GM21526 (cell line): ENCODE measurements around the gene AFF3.
"Not testable (repeated sequence)": the region's sequence is repeated elsewhere in the genome, so short reads cannot be mapped to it uniquely, and the experiment has no call there.

Experiments used
- ATAC-seq: cut with Tn5 transposase; IDR thresholded peaks from one replicate; pipeline ENCODE4 v1.9.1; 2021; ENCODE audit warnings: moderate library complexity; ENCODE audit not compliant: unreplicated experiment, low FRiP score

The AFF3 gene

GRCh38 chr2:100107906-100108647 is 34.3 kb downstream of the AFF3 start:
- no peak for ATAC-seq

- ATAC-seq: no peak
These were observed 35.0 kb downstream of the AFF3 start for GRCh38 chr2:100107440-100107839.

- no peak for ATAC-seq
These were observed 35.9 kb downstream of the AFF3 start for GRCh38 chr2:100106460-100106859.

GRCh38 chr2:100105678-100106054 is 36.7 kb downstream of the AFF3 start:
- ATAC-seq: no peak

- no peak for ATAC-seq
These were observed 37.4 kb downstream of the AFF3 start for GRCh38 chr2:100104718-100105677.

- ATAC-seq: not testable (repeated sequence)
These were observed 38.1 kb downstream of the AFF3 start for GRCh38 chr2:100104265-100104664.

- not testable (repeated sequence) for ATAC-seq
These were observed 38.7 kb downstream of the AFF3 start for GRCh38 chr2:100103527-100104252.

- ATAC-seq: not testable (repeated sequence)
These were observed 39.8 kb downstream of the AFF3 start for GRCh38 chr2:100102466-100103180.

- not testable (repeated sequence) for ATAC-seq
These were observed 43.5 kb downstream of the AFF3 start for GRCh38 chr2:100098855-100099254.

GRCh38 chr2:100097611-100098294 is 44.6 kb downstream of the AFF3 start:
- ATAC-seq: not testable (repeated sequence)

- ATAC-seq: not testable (repeated sequence)
These were observed 46.5 kb downstream of the AFF3 start for GRCh38 chr2:100095845-100096244.

GRCh38 chr2:100091807-100092206 is 50.6 kb downstream of the AFF3 start:
- not testable (repeated sequence) for ATAC-seq

GRCh38 chr2:100085744-100086143 is 56.6 kb downstream of the AFF3 start:
- ATAC-seq: not testable (repeated sequence)

- not testable (repeated sequence) for ATAC-seq
These were observed 58.8 kb downstream of the AFF3 start for GRCh38 chr2:100083421-100084216.

- ATAC-seq: not testable (repeated sequence)
These were observed 60.0 kb downstream of the AFF3 start for GRCh38 chr2:100082302-100082978.

- ATAC-seq: no peak
These were observed 64.5 kb downstream of the AFF3 start for GRCh38 chr2:100077935-100078334.

- ATAC-seq: no peak
These were observed 64.9 kb downstream of the AFF3 start for GRCh38 chr2:100077456-100077855.

- no peak for ATAC-seq
These were observed 66.9 kb downstream of the AFF3 start for GRCh38 chr2:100075532-100075931.
